Endothelial cell of umbilical vein (primary cell): ENCODE measurements around the gene MAU2. TPM values are rescaled to one million over a fixed set of nuclear protein-coding genes. Genes with fewer than 3 reads are reported as not detected.
A peak's percentile ranks its signal among the peaks of the same experiment; 100 is the strongest.

Source experiments
- BruUV-seq: library from RNA; stranded (reverse); fragments of 400-500 nt; replicated peaks from 2 replicates; lab custom pipeline; 2021; lab: Mats Ljungman, UMichigan
- CTCF ChIA-PET: fragments of 300-600, 350-600 bp; sonication (Branson Sonifier 250); formaldehyde crosslinking; loops from one replicate; lab custom pipeline; 2021; ENCODE audit warnings: antibody characterized with exemption, inconsistent platforms; lab: Charles Lee
- POLR2A ChIA-PET: fragments of 300-600, 350-600 bp; sonication (Branson Sonifier 250); formaldehyde crosslinking; loops from one replicate; lab custom pipeline; 2021; ENCODE audit warnings: antibody characterized with exemption, inconsistent platforms; lab: Charles Lee
- DNase-seq: peaks from one replicate; pipeline ENCODE4 v3.0.0-alpha.2; 2011; ENCODE audit warnings: low read depth, low spot score
- FAIRE-seq: peaks from 2 replicates; lab custom pipeline; 2011; peaks lifted over from hg19 to GRCh38; lab: Jason Lieb, UNC
- H2AFZ ChIP-seq: 2 replicates; pipeline ENCODE4 v1.6.0; 2012; ENCODE audit warnings: low read depth, low read length, control low read depth, inconsistent platforms
- H3K27ac ChIP-seq: 2 replicates; pipeline ENCODE4 v1.5.1; 2011; ENCODE audit warnings: low read depth, mild to moderate bottlenecking, control low read depth, low read length, moderate library complexity; ENCODE audit not compliant: insufficient read depth
- H3K27me3 ChIP-seq, 2 experiments: 2 replicates each; pipeline versions ENCODE4 v1.6.0 to v1.6.1; 2011; ENCODE audit warnings: low read length in 2 of 2, mixed read lengths in 1 of 2; ENCODE audit not compliant: control insufficient read depth in 2 of 2, insufficient read depth in 2 of 2
- H3K36me3 ChIP-seq, 2 experiments: 2 replicates in 1 of 2; 3 replicates in 1 of 2; pipeline ENCODE4 v1.5.1; 2011; ENCODE audit warnings: low read length in 2 of 2, mild to moderate bottlenecking in 1 of 2, moderate library complexity in 1 of 2; ENCODE audit not compliant: control insufficient read depth in 2 of 2, insufficient read depth in 2 of 2; ENCODE audit errors: extremely low read depth in 1 of 2
- H3K4me1 ChIP-seq: 3 replicates; pipeline ENCODE4 v1.5.1; 2011; ENCODE audit warnings: mild to moderate bottlenecking, low read length; ENCODE audit not compliant: control insufficient read depth, insufficient read depth; ENCODE audit errors: extremely low read depth
- H3K4me2 ChIP-seq: 2 replicates; pipeline ENCODE4 v1.6.1; 2011; ENCODE audit warnings: low read length, control low read depth, mixed read lengths; ENCODE audit not compliant: insufficient read depth
- H3K4me3 ChIP-seq, 3 experiments: fragments of 200-600 bp in 1 of 3; sonication (generic), shearing (Covaris generic) in 1 of 3; replicated peaks in 1 of 3; 2 replicates each; pipeline ENCODE4 v1.5.1; 2011 to 2016; ENCODE audit warnings: control low read depth in 3 of 3, low read length in 3 of 3, mild to moderate bottlenecking in 2 of 3, inconsistent platforms in 1 of 3, low read depth in 1 of 3, moderate library complexity in 1 of 3; ENCODE audit not compliant: insufficient read depth in 1 of 3
- H3K79me2 ChIP-seq: 2 replicates; pipeline ENCODE4 v1.6.0; 2012; ENCODE audit warnings: low read length, inconsistent platforms; ENCODE audit not compliant: control insufficient read depth, insufficient read depth
- H3K9ac ChIP-seq: replicated peaks from 2 replicates; pipeline ENCODE3; 2011; ENCODE audit warnings: low read length, control low read depth; ENCODE audit not compliant: insufficient read depth; ENCODE audit errors: extremely low read depth
- H3K9me1 ChIP-seq: replicated peaks from 3 replicates; pipeline ENCODE4 v1.6.0; 2011; ENCODE audit warnings: mild to moderate bottlenecking, low read length; ENCODE audit not compliant: control insufficient read depth, insufficient read depth; ENCODE audit errors: extremely low read depth
- H3K9me3 ChIP-seq: replicated peaks from 2 replicates; pipeline ENCODE4 v1.5.1; 2012; ENCODE audit warnings: low read length, inconsistent platforms; ENCODE audit not compliant: control insufficient read depth, insufficient read depth
- H4K20me1 ChIP-seq: replicated peaks from 2 replicates; pipeline ENCODE3; 2011; ENCODE audit warnings: mild to moderate bottlenecking, low read length; ENCODE audit not compliant: control insufficient read depth, insufficient read depth; ENCODE audit errors: extremely low read depth
- GATA2 ChIP-seq: IDR thresholded peaks from 2 replicates; pipeline ENCODE4 v1.7.0; 2011; ENCODE audit warnings: low read depth, mild to moderate bottlenecking, moderate library complexity, mixed read lengths, low read length; ENCODE audit not compliant: insufficient read length, insufficient read depth
- JUN ChIP-seq: IDR thresholded peaks from 2 replicates; pipeline ENCODE4 v1.6.1; 2011; ENCODE audit warnings: borderline replicate concordance, low read depth; ENCODE audit not compliant: insufficient read length, insufficient read depth
- POLR2A ChIP-seq: IDR thresholded peaks from 2 replicates; pipeline ENCODE4 v1.6.1; 2012; ENCODE audit warnings: low read depth, mild to moderate bottlenecking, control low read depth, low read length
- POLR2AphosphoS5 ChIP-seq: IDR thresholded peaks from 2 replicates; pipeline ENCODE4 v1.6.1; 2012; ENCODE audit warnings: low read depth, mild to moderate bottlenecking, control low read depth, low read length, moderate library complexity; ENCODE audit not compliant: insufficient read depth
- dilution Hi-C: fragments of 300-500 bp; cut with MboI; formaldehyde crosslinking; loops from one replicate; pipeline ENCODE4 v1.15.0; 2019; ENCODE audit warnings: low sequenced_read_pairs; ENCODE audit not compliant: extremely low pct_ligation_motif_present
- intact Hi-C: fragments of 100-400 bp; cut with micrococcal nuclease; formaldehyde crosslinking; loops from one replicate; pipeline ENCODE4 v1.10.0; 2022
- polyA plus RNA-seq, 4 experiments: library from polyadenylated mRNA; depleted of rRNA in 3 of 4; stranded (reverse) in 3 of 4; unstranded in 1 of 4; fragments of >200 nt; gene quantifications; 2 replicates each; pipeline versions ENCODE4 v1.2.1 to v1.2.3, GENCODE V29; 2011 to 2012; ENCODE audit warnings: missing spikeins in 1 of 4
- total RNA-seq: library from RNA; stranded (reverse); gene quantifications from 2 replicates; pipeline ENCODE4 v1.2.3, GENCODE V29; 2021
- TF ChIP-seq, protein P1 (sequence below): IDR thresholded peaks from 2 replicates; pipeline ENCODE4 v1.6.1; 2011; ENCODE audit not compliant: insufficient read depth, insufficient read length
- TF ChIP-seq, protein P2 (sequence below), 2 donors: IDR thresholded peaks; 1 replicate in 1 of 2; 2 replicates in 1 of 2; pipeline ENCODE4 v1.5.1; 2011; ENCODE audit warnings: low read length in 2 of 2, mild to moderate bottlenecking in 2 of 2, moderate library complexity in 2 of 2, control low read depth in 1 of 2, inconsistent platforms in 1 of 2, low read depth in 1 of 2; ENCODE audit not compliant: insufficient read depth in 1 of 2; ENCODE audit errors: extremely low read depth in 1 of 2

MAU2 gene
- total and polyA plus RNA-seq, 2 donors (not counting 3 experiments of a cell fraction or from before 2014, with no cell fraction given): 36.9 to 70.0 TPM

DNA sequence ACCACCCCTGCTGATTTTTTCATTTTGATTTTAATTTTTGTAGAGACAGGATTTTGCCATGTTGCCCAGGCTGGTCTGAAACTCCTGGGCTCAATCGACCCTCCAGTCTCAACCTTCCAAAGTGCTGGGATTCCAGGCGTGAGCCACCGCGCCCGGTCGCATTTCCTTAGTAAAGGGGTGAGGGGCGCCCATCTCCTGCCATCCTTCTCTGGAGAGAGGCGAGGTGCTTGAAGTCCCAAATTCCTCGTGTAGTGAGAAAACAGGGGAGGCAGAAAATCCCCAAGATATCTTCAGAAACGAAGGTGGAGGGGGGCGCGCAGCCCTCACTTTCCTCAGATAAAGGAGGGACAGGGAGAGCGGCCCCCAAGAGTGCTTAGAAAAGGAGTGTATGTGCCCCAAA, 63.9 kb downstream of the MAU2 start:
- Histone ChIP-seq H3K9me1 (no peaks in the 10 kb centered on the region), H3K4me3 (peak overlapping the region; percentile 45 to 61 (median 53)), H3K4me1 (peaks cover 26% of the 10 kb centered on the region), H3K27ac (peak overlapping the region; percentile 76), H3K4me2 (peak overlapping the region; percentile 92), H4K20me1 (no peaks in the 10 kb centered on the region), H3K9ac (peak overlapping the region; percentile 88), H3K79me2 (peaks cover 30% of the 10 kb centered on the region), H2AFZ (peak overlapping the region; percentile 68), H3K27me3 (no peaks in the 10 kb centered on the region), H3K36me3 (no peaks in the 10 kb centered on the region), H3K9me3 (no peaks in the 10 kb centered on the region)
- ChIA-PET CTCF (interaction anchor here (1.4 to 1.9 kb wide), 3 partner anchors 12 to 27 kb away, joined by 5 to 17 read pairs (median 6); partner anchors contain the start of gene GATAD2A), POLR2A (interaction anchor here (1.6 kb wide), 1 partner anchor 21 kb away, joined by 9 read pairs; the partner anchor contains the start of gene GATAD2A)
- intact Hi-C loops (no loop called here), dilution Hi-C loops (no loop called here)
- FAIRE-seq (no peak), DNase-seq (no peak)
- TF ChIP-seq JUN: no peak
- no peak for TF ChIP-seq POLR2A
- TF ChIP-seq, protein P1, sequence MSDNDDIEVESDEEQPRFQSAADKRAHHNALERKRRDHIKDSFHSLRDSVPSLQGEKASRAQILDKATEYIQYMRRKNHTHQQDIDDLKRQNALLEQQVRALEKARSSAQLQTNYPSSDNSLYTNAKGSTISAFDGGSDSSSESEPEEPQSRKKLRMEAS: no peak
- BruUV-seq: no TSS peak

DNA sequence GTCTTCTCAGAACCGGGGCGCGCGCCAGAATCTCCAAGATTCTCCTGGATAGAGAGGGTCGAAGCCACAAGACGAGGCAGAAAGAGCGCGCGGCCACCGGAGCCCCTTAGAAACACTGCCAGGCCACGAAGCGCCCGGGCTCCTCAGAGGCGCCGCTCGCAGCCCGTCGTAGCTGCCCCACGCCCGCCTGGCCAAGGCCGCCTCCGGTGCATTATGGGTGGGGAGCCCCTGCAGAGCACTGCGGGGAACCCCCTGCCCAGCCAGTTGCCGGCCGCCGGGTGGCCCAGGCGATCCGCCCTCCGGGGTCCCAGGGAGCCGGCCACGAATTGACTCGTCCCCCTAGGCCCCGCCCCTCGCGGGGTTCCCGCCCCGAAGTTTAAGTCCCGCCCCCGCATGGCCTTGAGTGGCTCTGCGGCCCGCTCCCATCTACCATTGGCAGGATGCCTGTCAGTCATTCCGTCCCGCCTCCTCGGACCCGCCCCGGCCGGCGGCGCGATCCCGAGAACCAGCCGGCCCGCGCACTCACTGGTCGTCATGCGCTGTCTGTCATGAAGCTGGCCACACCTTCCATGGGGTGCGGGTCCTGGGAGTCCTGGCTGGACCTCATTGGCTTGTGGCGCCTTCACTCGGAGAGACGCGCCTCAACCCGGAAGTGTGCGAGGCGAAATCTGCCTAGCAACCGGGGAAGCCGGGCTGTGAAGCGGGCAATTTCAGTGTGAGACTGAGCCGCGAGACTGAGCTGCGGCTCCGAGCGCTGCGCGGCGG, 64.7 kb downstream of the MAU2 start:
- BruUV-seq: no TSS peak
- DNase-seq (peak; percentile 100), FAIRE-seq (peak; percentile 99)
- H3K9ac ChIP-seq: peak overlapping the region; percentile 96
- H3K9me3 ChIP-seq: no peaks in the 10 kb centered on the region
- POLR2A ChIA-PET: interaction anchor here (0.5 to 1.6 kb wide), 5 partner anchors 10 to 99 kb away, joined by 3 to 9 read pairs (median 4); partner anchors contain the start of gene GATAD2A
- peaks cover 26% of the 10 kb centered on the region for H3K4me1 ChIP-seq
- H4K20me1 ChIP-seq: no peaks in the 10 kb centered on the region
- H3K4me2 ChIP-seq: peak overlapping the region; percentile 92
- H2AFZ ChIP-seq: peak overlapping the region; percentile 68
- intact Hi-C loops: loop anchor here (1.0 to 5.0 kb wide), 6 partner anchors 12 to 193 kb away; partner anchors contain the start of genes BORCS8, GATAD2A and RFXANK
- H3K9me1 ChIP-seq: no peaks in the 10 kb centered on the region
- H3K79me2 ChIP-seq: peaks cover 34% of the 10 kb centered on the region
- no peaks in the 10 kb centered on the region for H3K27me3 ChIP-seq
- CTCF ChIA-PET: interaction anchor here (0.7 to 1.9 kb wide), 8 partner anchors 12 to 105 kb away, joined by 3 to 17 read pairs (median 6); partner anchors contain the start of gene GATAD2A
- H3K4me3 ChIP-seq: peak overlapping the region; percentile 53 to 89 (median 74)
- peak overlapping the region; percentile 92 for H3K27ac ChIP-seq
- TF ChIP-seq, protein P2, sequence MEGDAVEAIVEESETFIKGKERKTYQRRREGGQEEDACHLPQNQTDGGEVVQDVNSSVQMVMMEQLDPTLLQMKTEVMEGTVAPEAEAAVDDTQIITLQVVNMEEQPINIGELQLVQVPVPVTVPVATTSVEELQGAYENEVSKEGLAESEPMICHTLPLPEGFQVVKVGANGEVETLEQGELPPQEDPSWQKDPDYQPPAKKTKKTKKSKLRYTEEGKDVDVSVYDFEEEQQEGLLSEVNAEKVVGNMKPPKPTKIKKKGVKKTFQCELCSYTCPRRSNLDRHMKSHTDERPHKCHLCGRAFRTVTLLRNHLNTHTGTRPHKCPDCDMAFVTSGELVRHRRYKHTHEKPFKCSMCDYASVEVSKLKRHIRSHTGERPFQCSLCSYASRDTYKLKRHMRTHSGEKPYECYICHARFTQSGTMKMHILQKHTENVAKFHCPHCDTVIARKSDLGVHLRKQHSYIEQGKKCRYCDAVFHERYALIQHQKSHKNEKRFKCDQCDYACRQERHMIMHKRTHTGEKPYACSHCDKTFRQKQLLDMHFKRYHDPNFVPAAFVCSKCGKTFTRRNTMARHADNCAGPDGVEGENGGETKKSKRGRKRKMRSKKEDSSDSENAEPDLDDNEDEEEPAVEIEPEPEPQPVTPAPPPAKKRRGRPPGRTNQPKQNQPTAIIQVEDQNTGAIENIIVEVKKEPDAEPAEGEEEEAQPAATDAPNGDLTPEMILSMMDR (IDR thresholded peaks at IDR 0.05; ENCODE audit: extremely low read depth in 1 of 2, insufficient read depth in 1 of 2, low read depth in 1 of 2, low read length in 2 of 2): peak in 1 of 2 donors; percentile 15
- TF ChIP-seq POLR2AphosphoS5 (peak; percentile 90), POLR2A (peak; percentile 84), GATA2 (no peak)
- dilution Hi-C loops: no loop called here
- no peaks in the 10 kb centered on the region for H3K36me3 ChIP-seq
